HL-60/S4 treated with retinoic acid at 250 ng/mL for 4 days and 3 days (cell line): ENCODE measurements around the gene EFCAB11.
"Not testable (repeated sequence)": the region's sequence is repeated elsewhere in the genome, so short reads cannot be mapped to it uniquely, and the experiment has no call there.

ENCODE experiments used
- in situ Hi-C: fragments of 300-500 bp; cut with MboI; formaldehyde crosslinking; loops from 2 replicates; pipeline ENCODE4 v1.7.0; 2022; ENCODE audit warnings: low sequenced_read_pairs

EFCAB11 gene

DNA sequence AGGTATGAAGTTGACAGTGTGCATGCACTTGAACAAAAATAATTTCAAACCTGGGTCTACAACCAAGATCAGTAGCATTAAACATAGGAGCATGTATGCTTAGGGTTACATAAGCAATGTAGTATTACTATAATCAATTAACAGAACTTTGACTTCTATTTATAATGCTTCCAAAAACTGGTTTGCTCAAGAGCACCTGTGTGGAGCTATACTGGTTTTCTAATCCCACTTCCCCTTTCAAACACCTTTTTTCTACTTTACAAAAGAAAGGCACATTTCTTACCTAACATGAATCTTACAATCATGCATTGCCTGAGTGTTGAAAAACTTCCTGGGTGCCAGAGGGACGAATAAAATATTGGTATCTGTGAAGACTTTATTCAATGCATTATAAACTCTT, 72.7 kb downstream of the EFCAB11 start:
- in situ Hi-C loops = no loop called here

- in situ Hi-C loops = not testable (repeated sequence)
These were observed 80.4 kb downstream of the EFCAB11 start for GRCh38 chr14:89874091-89874490.

GRCh38 chr14:89870316-89870715, 84.2 kb downstream of the EFCAB11 start:
- in situ Hi-C loops = no loop called here

- in situ Hi-C loops = no loop called here
These were observed 84.9 kb downstream of the EFCAB11 start for GRCh38 chr14:89869606-89870005.

- in situ Hi-C loops = no loop called here
These were observed 88.1 kb downstream of the EFCAB11 start for GRCh38 chr14:89866458-89866857.

DNA sequence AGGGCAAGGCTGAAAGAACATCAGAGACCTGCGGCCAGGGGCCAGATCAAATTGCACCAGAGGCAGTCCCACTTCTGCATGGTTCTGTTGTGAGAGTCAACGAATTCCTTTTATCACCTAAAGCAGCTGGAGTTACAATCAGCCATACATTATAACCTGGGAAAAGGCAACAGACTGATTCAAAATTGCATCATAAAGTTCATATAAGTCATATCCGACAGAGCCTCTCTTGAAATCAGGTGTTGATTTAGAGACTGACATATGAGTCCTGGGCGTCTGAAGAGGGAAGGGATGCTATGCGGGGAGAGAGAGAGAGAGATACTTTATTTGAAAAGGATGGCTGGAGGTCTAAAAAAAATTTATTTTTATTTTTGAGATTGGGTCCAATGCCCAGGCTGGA, 89.4 kb downstream of the EFCAB11 start:
- in situ Hi-C loops = no loop called here

DNA sequence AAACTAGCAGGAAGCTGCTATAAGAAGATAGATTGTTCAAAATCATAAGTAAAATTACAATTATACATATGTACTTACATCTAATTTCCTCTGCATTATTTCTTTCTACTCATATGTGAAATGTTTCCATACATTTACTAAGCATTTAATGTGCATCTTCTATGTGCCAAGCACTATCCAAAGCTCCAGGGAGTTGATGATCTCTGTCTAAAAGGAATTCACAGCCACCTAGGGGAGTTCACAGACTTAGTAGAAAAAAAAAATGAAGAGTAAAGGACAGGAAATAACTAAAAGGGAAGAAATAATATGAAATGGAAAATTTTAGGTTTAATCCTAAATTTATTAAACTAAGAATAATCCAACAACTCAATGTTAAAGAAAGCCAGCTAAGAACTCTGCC, 91.7 kb downstream of the EFCAB11 start:
- in situ Hi-C loops = no loop called here

DNA sequence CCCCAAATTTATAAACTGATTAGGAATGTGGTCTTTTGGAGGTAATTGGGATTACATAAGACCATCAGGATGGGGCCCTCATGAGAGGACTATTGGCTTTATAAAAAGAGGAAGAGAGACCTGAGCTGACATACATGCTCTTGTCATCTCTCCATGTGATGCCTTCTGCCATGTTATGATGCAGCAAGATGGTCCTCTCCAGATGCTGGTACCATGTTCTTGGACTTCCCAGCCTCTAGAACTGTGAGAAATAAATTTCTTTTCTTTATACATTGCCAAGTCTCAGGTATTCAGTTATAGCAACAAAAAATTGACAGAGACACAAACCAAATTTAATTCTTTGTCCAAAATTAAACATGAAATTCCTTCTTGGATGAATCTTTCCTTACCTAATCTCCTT, 92.9 kb downstream of the EFCAB11 start:
- in situ Hi-C loops = no loop called here

GRCh38 chr14:89858089-89858488, 96.4 kb downstream of the EFCAB11 start:
- in situ Hi-C loops = no loop called here

GRCh38 chr14:89856871-89857345, 97.6 kb downstream of the EFCAB11 start:
- in situ Hi-C loops = no loop called here

DNA sequence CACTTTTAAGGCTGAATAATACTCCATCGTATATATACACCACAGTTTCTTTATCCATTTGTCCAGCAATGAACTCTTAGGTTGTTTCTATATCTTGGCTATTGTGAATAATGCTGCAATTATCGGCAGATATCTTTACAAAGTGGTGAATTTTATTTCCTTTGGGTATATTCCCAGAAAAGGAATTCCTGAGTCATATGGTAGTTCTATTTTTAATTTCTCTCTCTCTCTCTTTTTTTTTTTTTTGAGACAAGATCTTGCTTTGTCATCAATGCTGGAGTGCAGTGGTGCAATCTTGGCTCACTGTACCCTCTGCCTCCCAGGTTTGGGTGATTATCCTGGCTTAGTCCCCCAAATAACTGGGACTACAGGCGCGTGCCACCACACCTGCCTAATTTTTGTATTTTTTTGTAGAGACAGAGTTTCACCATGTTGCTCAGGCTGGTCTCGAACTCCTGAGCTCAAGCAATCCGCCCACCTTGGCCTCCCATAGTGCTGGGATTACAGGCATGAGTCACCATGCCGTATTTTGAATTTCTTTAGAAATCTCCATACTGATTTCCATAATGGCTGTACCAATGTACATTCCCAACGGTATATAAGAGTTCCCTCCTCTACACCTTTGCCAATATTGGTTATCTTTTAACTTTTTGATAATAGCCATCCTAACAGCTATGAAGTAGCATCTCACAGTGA, 98.4 kb downstream of the EFCAB11 start:
- in situ Hi-C loops = no loop called here

GRCh38 chr14:89853936-89854693, 100.4 kb downstream of the EFCAB11 start:
- in situ Hi-C loops = no loop called here

DNA sequence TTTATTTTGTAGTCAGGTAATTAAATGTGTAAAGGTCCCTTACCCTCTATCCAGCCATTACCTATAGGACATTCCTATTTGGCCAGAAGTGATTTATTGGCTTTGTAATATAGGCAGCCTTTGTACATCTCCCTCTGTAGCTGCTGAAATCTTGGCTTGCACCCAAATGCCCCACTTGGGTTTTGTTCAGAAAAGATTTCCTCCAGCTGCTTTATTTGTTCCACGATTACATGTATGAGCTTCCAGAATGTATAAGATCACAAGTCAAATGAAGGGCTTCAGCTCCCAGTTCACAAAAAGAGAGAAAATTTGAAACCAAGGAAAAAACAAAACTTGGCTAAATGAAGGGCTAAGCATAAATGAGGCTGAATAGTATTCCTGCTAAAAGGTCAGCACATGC, 103.4 kb downstream of the EFCAB11 start:
- in situ Hi-C loops = no loop called here

- in situ Hi-C loops = no loop called here
These were observed 104.6 kb downstream of the EFCAB11 start for GRCh38 chr14:89849931-89850330.

GRCh38 chr14:89848165-89848564, 106.4 kb downstream of the EFCAB11 start:
- in situ Hi-C loops = no loop called here

- in situ Hi-C loops = no loop called here
These were observed 109.2 kb downstream of the EFCAB11 start for GRCh38 chr14:89845346-89845745.

GRCh38 chr14:89844508-89844907, 110.0 kb downstream of the EFCAB11 start:
- in situ Hi-C loops = no loop called here

- in situ Hi-C loops = no loop called here
These were observed 111.7 kb downstream of the EFCAB11 start for GRCh38 chr14:89842837-89843236.

DNA sequence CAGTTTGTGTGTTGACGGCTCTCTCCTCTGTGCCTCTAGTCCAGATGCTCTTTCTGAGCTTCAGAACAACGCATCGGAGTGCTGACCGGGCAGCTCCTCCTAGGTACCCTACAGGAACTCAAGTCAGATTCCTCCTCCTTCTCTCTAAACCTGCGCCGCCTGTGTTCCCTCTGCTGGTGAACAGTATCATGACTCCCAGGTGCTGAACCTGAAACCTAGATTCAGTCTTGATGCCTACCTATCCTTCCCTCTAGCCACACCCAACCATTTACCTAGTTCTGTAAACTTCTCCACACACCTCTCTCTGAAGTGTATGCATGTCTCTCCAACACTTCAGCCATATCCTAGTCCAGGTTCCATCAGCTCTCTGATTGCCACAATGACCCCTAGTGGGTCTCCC, 112.7 kb downstream of the EFCAB11 start:
- in situ Hi-C loops = no loop called here

DNA sequence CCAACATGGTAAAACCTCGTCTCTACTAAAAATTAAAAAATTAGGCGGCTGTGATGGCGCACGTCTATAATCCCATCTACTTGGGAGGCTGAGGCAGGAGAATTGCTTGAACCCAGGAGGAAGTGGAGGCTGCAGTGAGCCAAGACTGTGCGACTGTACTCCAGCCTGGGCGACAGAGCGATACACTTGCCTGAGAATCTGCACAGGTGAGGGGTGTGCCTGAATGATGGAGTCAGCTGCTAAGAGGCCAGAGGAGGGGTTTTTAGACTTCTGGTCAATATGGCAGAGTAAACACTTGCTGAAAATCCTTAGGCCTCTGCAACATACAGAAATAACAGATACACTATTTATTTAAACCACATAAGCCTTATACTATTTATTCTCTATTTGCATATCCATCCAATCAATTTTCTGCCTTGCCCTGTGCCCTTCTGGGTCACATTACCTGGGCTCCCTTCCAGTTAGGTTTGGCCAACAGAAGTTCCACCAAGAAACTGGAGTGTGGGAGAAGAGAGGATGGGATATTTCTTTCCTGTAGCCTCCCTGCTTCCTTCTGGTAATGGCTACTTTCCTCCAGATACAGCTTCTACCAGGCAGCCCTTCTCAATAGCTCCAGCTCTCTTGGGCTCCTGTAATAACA, 117.6 kb downstream of the EFCAB11 start:
- in situ Hi-C loops = no loop called here

GRCh38 chr14:89833661-89834060, 120.9 kb downstream of the EFCAB11 start:
- in situ Hi-C loops = no loop called here

GRCh38 chr14:89833120-89833532, 121.4 kb downstream of the EFCAB11 start:
- in situ Hi-C loops = no loop called here
